H1 (cell line): ENCODE data around the gene RTN4. TPM values are rescaled to one million over a fixed set of nuclear protein-coding genes. Genes with fewer than 3 reads are reported as not detected.

ENCODE experiments used
- SP2 ChIP-seq: IDR thresholded peaks from 2 replicates; pipeline ENCODE4 v1.6.1; 2012; ENCODE audit warnings: mild to moderate bottlenecking, low read length, inconsistent platforms
- polyA plus RNA-seq, 7 experiments: library from polyadenylated mRNA; depleted of rRNA in 3 of 7; stranded (reverse) in 5 of 7; unstranded in 2 of 7; fragments of >200 nt in 5 of 7; fragments of 200-250 nt in 2 of 7; gene quantifications; 1 replicate in 5 of 7; 2 replicates in 1 of 7; 4 replicates in 1 of 7; pipeline versions ENCODE4 v1.2.1 to v1.2.3, GENCODE V29; 2011 to 2013; ENCODE audit warnings: missing spikeins in 2 of 7, mixed read lengths in 2 of 7
- total RNA-seq: library from RNA; stranded (reverse); fragmentation: NEBNext Ultra II Directional; extraction: Animal tissue kit (Norgen Biotek cat#: 25700); gene quantifications from 2 replicates; pipeline ENCODE4 v1.2.1, GENCODE V29; 2021

Gene RTN4
- total and polyA plus RNA-seq, 2 of the 8 experiments (the other 6 are each of a cell fraction or from before 2014, with no cell fraction given), result 179 to 242 TPM

- TF ChIP-seq SP2, result no peak
These were observed 70.8 kb downstream of the RTN4 start (continued) for GRCh38 chr2:54979321-54980044.
